Heart left ventricle (tissue), 13 donors: ENCODE data around the gene TPRG1.

ENCODE experiments used
- CTCF ChIP-seq, 12 donors: fragments of 200-600 bp; sonication (generic) in 4 of 12; IDR thresholded peaks; one replicate each; pipeline versions ENCODE4 v1.5.0 to v1.8.0; 2018 to 2022; ENCODE audit warnings: antibody characterized with exemption in 12 of 12, mild to moderate bottlenecking in 5 of 12
- POLR2A ChIP-seq, 2 donors: fragments of 450-650 bp; IDR thresholded peaks; one replicate each; pipeline ENCODE4 v1.6.1; 2017; ENCODE audit warnings: antibody characterized with exemption in 2 of 2, mild to moderate bottlenecking in 2 of 2, moderate library complexity in 2 of 2
- donor health status: ischemic (EF 13 %, LVEDD 7.1; RV severe dilation, severe dysfunction).
- donor health status: DM: no; HTN: yes; CAD: no.
- donor health status: DM: no; HTN: no; CAD: no.
- donor health status: ischemic (EF 25% LVEDD 6.9; RV normal size, moderate dysfunction).
- donor health status: ischemic (EF 25% LVEDD 5.7; RV mildly dilated, moderate dysfunction).
- donor health status: ischemic (EF 35%, LVEDD 5.7; RV mildly dilated, moderate dysfunction).
- donor health status: nonischemic (EF 11% LVEDD 7.7; RV severe dilation, severe dysfunction).
- donor health status: DM: yes; HTN: yes; CAD: no.
- donor health status: PGD.
- donor health status: ischemic (EF 29% LVEDD 5.4; RV normal size, mild dysfunction).
- donor health status: nonischemic (EF 23%, LVEDD 6.1; RV moderate dilation, normal function).

- TF ChIP-seq CTCF (IDR thresholded peaks at IDR 0.05), result no peak
- TF ChIP-seq POLR2A (IDR thresholded peaks at IDR 0.05), result no peak
Measured at GRCh38 chr3:189277711-189278110, 105.9 kb downstream of the TPRG1 start.
